GM12878 (cell line): ENCODE results near the gene LYPLA2. TPM values are rescaled to one million over a fixed set of nuclear protein-coding genes. Genes with fewer than 3 reads are reported as not detected.
A peak's percentile ranks its signal among the peaks of the same experiment; 100 is the strongest.

ENCODE experiments used
- ATAC-seq: fragments of 200-7000 bp; cut with Tn5 transposase; 3 replicates; pipeline ENCODE4 v1.9.1; 2020; ENCODE audit warnings: mild to moderate bottlenecking, moderate library complexity
- BruUV-seq: library from RNA; stranded (reverse); fragments of 400-500 nt; replicated peaks from 2 replicates; lab custom pipeline; 2021; lab: Mats Ljungman, UMichigan
- CTCF ChIA-PET: fragments of 300-600 bp; sonication (Branson Sonifier 250); formaldehyde crosslinking; extraction: SDS; loops from one replicate; lab custom pipeline; 2021; ENCODE audit warnings: inconsistent platforms; lab: Yijun Ruan, JAX
- POLR2A ChIA-PET: fragments of 350-600 bp; formaldehyde crosslinking; extraction: SDS; loops from one replicate; lab custom pipeline; 2021; ENCODE audit warnings: inconsistent platforms; lab: Charles Lee
- RAD21 ChIA-PET: fragments of 300-600 bp; sonication (Branson Sonifier 250); formaldehyde crosslinking; loops from one replicate; lab custom pipeline; 2023; ENCODE audit warnings: antibody characterized with exemption; ENCODE audit not compliant: unreplicated experiment; lab: Charles Lee
- SMC1A ChIA-PET: fragments of 300-600 bp; sonication (Branson Sonifier 250); formaldehyde crosslinking; loops from one replicate; lab custom pipeline; 2023; ENCODE audit not compliant: unreplicated experiment, uncharacterized antibody; lab: Charles Lee
- DNase-seq: peaks from one replicate; pipeline ENCODE4 v3.0.0-alpha.2; 2011; ENCODE audit warnings: low read depth, low spot score
- FAIRE-seq: peaks from 3 replicates; lab custom pipeline; 2011; peaks lifted over from hg19 to GRCh38; lab: Jason Lieb, UNC
- H2AFZ ChIP-seq: 2 replicates; pipeline ENCODE4 v1.6.0; 2011; ENCODE audit warnings: low read depth, low read length, control low read depth; ENCODE audit not compliant: control insufficient read depth
- H3K27ac ChIP-seq: 2 replicates; pipeline ENCODE4 v1.5.1; 2011; ENCODE audit warnings: control low read depth; ENCODE audit not compliant: control insufficient read depth, insufficient read depth
- H3K27me3 ChIP-seq, 2 experiments: replicated peaks in 1 of 2; 2 replicates each; pipeline versions ENCODE4 v1.6.0 to v1.6.1; 2011; ENCODE audit warnings: low read length in 1 of 2; ENCODE audit not compliant: control insufficient read depth in 2 of 2, insufficient read depth in 2 of 2
- H3K36me3 ChIP-seq, 2 experiments: 2 replicates each; pipeline ENCODE4 v1.5.1; 2011; ENCODE audit warnings: low read length in 1 of 2; ENCODE audit not compliant: control insufficient read depth in 2 of 2, insufficient read depth in 2 of 2
- H3K4me1 ChIP-seq: 2 replicates; pipeline ENCODE4 v1.6.1; 2011; ENCODE audit warnings: mild to moderate bottlenecking, low read length, moderate library complexity, mixed read lengths; ENCODE audit not compliant: control insufficient read depth, insufficient read depth
- H3K4me2 ChIP-seq: 2 replicates; pipeline ENCODE4 v1.6.0; 2011; ENCODE audit warnings: control low read depth; ENCODE audit not compliant: control insufficient read depth, insufficient read depth
- H3K4me3 ChIP-seq: fragments of 200-600 bp; sonication (generic); 2 replicates; pipeline ENCODE4 v1.5.1; 2016
- H3K79me2 ChIP-seq: 2 replicates; pipeline ENCODE4 v1.6.0; 2011; ENCODE audit warnings: low read length; ENCODE audit not compliant: control insufficient read depth, insufficient read depth
- H3K9ac ChIP-seq: 2 replicates; pipeline ENCODE4 v1.8.0; 2011; ENCODE audit warnings: low read length, control low read depth, mixed read lengths; ENCODE audit not compliant: control insufficient read depth, insufficient read depth
- H3K9me3 ChIP-seq: replicated peaks from 3 replicates; pipeline ENCODE4 v1.5.1; 2011; ENCODE audit warnings: mild to moderate bottlenecking, low read length; ENCODE audit not compliant: control insufficient read depth, insufficient read depth
- H4K20me1 ChIP-seq: 2 replicates; pipeline ENCODE4 v1.6.0; 2011; ENCODE audit not compliant: control insufficient read depth, insufficient read depth
- BCLAF1 ChIP-seq: fragments of 450-650 bp; IDR thresholded peaks from 2 replicates; pipeline ENCODE4 v1.6.1; 2017; ENCODE audit warnings: antibody characterized with exemption, mild to moderate bottlenecking, moderate library complexity
- CEBPZ ChIP-seq: fragments of 150-350 bp; IDR thresholded peaks from 2 replicates; pipeline ENCODE4 v1.6.1; 2016; ENCODE audit warnings: low read depth, low read length
- CHD4 ChIP-seq: fragments of 200-600 bp; sonication (generic); IDR thresholded peaks from 2 replicates; pipeline ENCODE4 v1.6.1; 2016; ENCODE audit warnings: mild to moderate bottlenecking
- CREB1 ChIP-seq: IDR thresholded peaks from 2 replicates; pipeline ENCODE4 v1.6.1; 2012; ENCODE audit warnings: low read depth, mild to moderate bottlenecking, inconsistent platforms
- CREM ChIP-seq: IDR thresholded peaks from 2 replicates; pipeline ENCODE4 v1.6.1; 2014; ENCODE audit warnings: antibody characterized with exemption, low read depth
- EGR1 ChIP-seq, 2 experiments: IDR thresholded peaks; 1 replicate in 1 of 2; 2 replicates in 1 of 2; pipeline ENCODE4 v1.6.1; 2011 to 2012; ENCODE audit warnings: low read depth in 2 of 2, low read length in 2 of 2, borderline replicate concordance in 1 of 2, mild to moderate bottlenecking in 1 of 2, moderate library complexity in 1 of 2
- IKZF1 ChIP-seq: fragments of 450-650 bp; conservative IDR thresholded peaks from 2 replicates; pipeline ENCODE4 v1.6.1; 2017; ENCODE audit warnings: antibody characterized with exemption, mild to moderate bottlenecking
- KDM1A ChIP-seq: fragments of 200-600 bp; sonication (generic); IDR thresholded peaks from 2 replicates; pipeline ENCODE4 v1.6.1; 2016; ENCODE audit warnings: borderline replicate concordance
- MEF2B ChIP-seq: fragments of 450-650 bp; IDR thresholded peaks from 2 replicates; pipeline ENCODE4 v1.6.1; 2018; ENCODE audit warnings: mild to moderate bottlenecking, moderate library complexity; ENCODE audit not compliant: partially characterized antibody, poor library complexity, severe bottlenecking
- MTA3 ChIP-seq: IDR thresholded peaks from 2 replicates; pipeline ENCODE4 v1.6.1; 2012; ENCODE audit warnings: low read length, inconsistent platforms, borderline replicate concordance
- NR2C2 ChIP-seq: IDR thresholded peaks from 2 replicates; pipeline ENCODE4 v1.6.1; 2011; ENCODE audit warnings: borderline replicate concordance, low read depth; ENCODE audit not compliant: control insufficient read depth, insufficient read length
- PAX5 ChIP-seq: IDR thresholded peaks from 2 replicates; pipeline ENCODE4 v1.6.1; 2011; ENCODE audit warnings: low read depth, low read length, borderline replicate concordance
- SIN3A ChIP-seq: IDR thresholded peaks from 2 replicates; pipeline ENCODE4 v1.6.1; 2012; ENCODE audit warnings: low read depth, low read length, improper control_type of control experiment
- TCF3 ChIP-seq: IDR thresholded peaks from 2 replicates; pipeline ENCODE4 v1.6.1; 2012; ENCODE audit warnings: low read depth, mild to moderate bottlenecking, low read length, borderline replicate concordance; ENCODE audit not compliant: insufficient read depth
- ZNF622 ChIP-seq: fragments of 450-650 bp; IDR thresholded peaks from 2 replicates; pipeline ENCODE4 v1.6.1; 2017; ENCODE audit warnings: mild to moderate bottlenecking, inconsistent platforms
- ZZZ3 ChIP-seq: IDR thresholded peaks from 2 replicates; pipeline ENCODE4 v1.6.1; 2011; ENCODE audit warnings: low read depth; ENCODE audit not compliant: control insufficient read depth, insufficient read length
- whole genome bisulfite sequencing: methylation state at CpG from one replicate; pipeline ENCODE4 v1.1.6; 2016; ENCODE audit warnings: low lambda C conversion rate; ENCODE audit not compliant: insufficient replicate concordance, insufficient coverage; ENCODE audit errors: missing lambda C conversion rate; 5-methylcytosine and 5-hydroxymethylcytosine counted together
- in situ Hi-C: fragments of 300-500 bp; cut with MboI; formaldehyde crosslinking; loops from 9 replicates; pipeline ENCODE4 v1.14.3; 2018; ENCODE audit warnings: mixed read lengths
- intact Hi-C: fragments of 100-400 bp; cut with micrococcal nuclease; formaldehyde crosslinking; loops from one replicate; pipeline ENCODE4 v1.14.2; 2022; ENCODE audit not compliant: unreplicated experiment
- polyA plus RNA-seq, 11 experiments: library from polyadenylated mRNA; depleted of rRNA in 4 of 11; unstranded in 6 of 11; stranded (reverse) in 5 of 11; fragments of >200 nt; fragmentation: Nextera tagmentation in 4 of 11; fragmentation: Illumina TruSeq in 1 of 11; extraction: Ambion mirVana in 4 of 11; extraction: Trizol in 1 of 11; gene quantifications; 1 replicate in 1 of 11; 2 replicates in 10 of 11; pipeline versions ENCODE4 v1.2.1 to v1.2.3, GENCODE V29; 2011 to 2016; ENCODE audit warnings: inconsistent platforms in 2 of 11, missing spikeins in 2 of 11, low read depth in 1 of 11
- total RNA-seq, 4 experiments: library from RNA; depleted of rRNA in 3 of 4; stranded (reverse); fragments of >200 nt in 3 of 4; fragmentation: Illumina TruSeq in 1 of 4; extraction: Trizol in 1 of 4; gene quantifications; 2 replicates each; pipeline versions ENCODE4 v1.2.1 to v1.2.3, GENCODE V29; 2013 to 2021

Gene LYPLA2
- total and polyA plus RNA-seq, 10 of the 15 experiments (the other 5 are each of a cell fraction or from before 2014, with no cell fraction given), result 2.7 to 129 (median 62.3) TPM

- no peak for ATAC-seq
- RAD21 ChIA-PET, result interaction anchor here (1.7 to 3.3 kb wide), 4 partner anchors 22 to 114 kb away, joined by 6 to 15 read pairs (median 8); partner anchors contain the start of gene PITHD1
- H3K36me3 ChIP-seq, result peaks cover 3 to 4% of the 10 kb centered on the region in 2 experiments; a peak in 3 of 4 replicates
- TF ChIP-seq PAX5 (no peak), CREM (no peak), MEF2B (no peak), NR2C2 (no peak), EGR1 (IDR thresholded peaks at IDR 0.05; ENCODE audit: borderline replicate concordance in 1 of 2, low read depth in 2 of 2, low read length in 2 of 2) (no peak), KDM1A (no peak), CREB1 (no peak), MTA3 (no peak), CEBPZ (no peak), BCLAF1 (no peak), ZNF622 (no peak), ZZZ3 (no peak), TCF3 (no peak), SIN3A (no peak), CHD4 (no peak), IKZF1 (no peak)
- TF ChIP-seq, all 136 proteins: peak for 0
- Histone ChIP-seq H3K4me2 (no peak overlapping the region), H3K9ac (no peak overlapping the region), H4K20me1 (no peaks in the 10 kb centered on the region), H3K4me1 (peaks cover 9% of the 10 kb centered on the region), H3K9me3 (no peaks in the 10 kb centered on the region), H3K79me2 (peaks cover 10% of the 10 kb centered on the region), H2AFZ (no peak overlapping the region), H3K27me3 (no peaks in the 10 kb centered on the region), H3K4me3 (0 out of 2 replicates have a peak overlapping the region, but pooled peaks have one; percentile 71), H3K27ac (no peak overlapping the region)
- DNase-seq, result no peak
- intact Hi-C loops (no loop called here), in situ Hi-C loops (loop anchor here (10.0 kb wide), 1 partner anchor 63 kb away; the partner anchor contains the start of gene FUCA1)
- ChIA-PET SMC1A (interaction anchor here (1.3 to 3.5 kb wide), 6 partner anchors 8 to 114 kb away, joined by 4 to 16 read pairs (median 8); partner anchors contain the start of gene PITHD1), CTCF (interaction anchor here (0.8 to 7.5 kb wide), 9 partner anchors 9 to 115 kb away, joined by 3 to 63 read pairs (median 6); partner anchors contain the start of genes CNR2, HMGCL and LYPLA2), POLR2A (interaction anchor here (0.5 to 3.0 kb wide), 6 partner anchors 10 to 343 kb away, joined by 3 to 19 read pairs (median 4); partner anchors contain the start of genes HMGCL and PITHD1)
- FAIRE-seq, result no peak
- WGBS, result 78% methylated on average over 10 of the region's 10 CpGs
- no TSS peak for BruUV-seq
Observed at GRCh38 chr1:23801876-23802275, 10.9 kb downstream of the LYPLA2 start.
